Measurements from ENCODE around the gene SYT2.
"Not testable (repeated sequence)": the region's sequence is repeated elsewhere in the genome, so short reads cannot be mapped to it uniquely, and the experiment has no call there.

GRCh38 chr1:202612036-202612435 is 98.2 kb downstream of the SYT2 start:
- TF ChIP-seq CTCF (IDR thresholded peaks at IDR 0.05 in 2 of 3, conservative IDR thresholded peaks at IDR 0.05 in 1 of 3; ENCODE audit: control insufficient read depth in 2 of 3, extremely low read depth in 1 of 3, insufficient read depth in 1 of 3, low read depth in 3 of 3, low read length in 3 of 3); MLLT1 (IDR thresholded peaks at IDR 0.05); PAX5 (IDR thresholded peaks at IDR 0.05; ENCODE audit: borderline replicate concordance, low read depth, low read length); CBFB (IDR thresholded peaks at IDR 0.05; ENCODE audit: low read depth); MYC (IDR thresholded peaks at IDR 0.05; ENCODE audit: insufficient read depth, insufficient read length, insufficient replicate concordance, low read length, severe bottlenecking); TBL1XR1 (IDR thresholded peaks at IDR 0.05; ENCODE audit: low read depth, low read length); POLR2A (IDR thresholded peaks at IDR 0.05; ENCODE audit: low read depth, low read length); HCFC1 (IDR thresholded peaks at IDR 0.05; ENCODE audit: low read length); TCF3 (IDR thresholded peaks at IDR 0.05; ENCODE audit: borderline replicate concordance, insufficient read depth, low read depth, low read length); ASH2L (IDR thresholded peaks at IDR 0.05; ENCODE audit: borderline replicate concordance, low read depth); ATF3 (IDR thresholded peaks at IDR 0.05; ENCODE audit: borderline replicate concordance, extremely low read depth, low read depth, low read length); USF2 (IDR thresholded peaks at IDR 0.05; ENCODE audit: borderline replicate concordance, low read depth, low read length): not testable (repeated sequence)
